Mesothelial cell of epicardium (in vitro differentiated cells): Measurements from ENCODE around the gene MAP3K19. TPM values are rescaled to one million over a fixed set of nuclear protein-coding genes. Genes with fewer than 3 reads are reported as not detected.

Experiments used
- DNase-seq, 2 experiments: peaks; one replicate each; pipeline ENCODE4 v3.0.0; 2021; ENCODE audit warnings: low spot score in 2 of 2; ENCODE audit not compliant: unreplicated experiment in 2 of 2
- H3K27ac Mint-ChIP-seq: 2 replicates; pipeline ENCODE4 v1.8.0; 2021; ENCODE audit warnings: mixed read lengths
- H3K27me3 Mint-ChIP-seq: 2 replicates; pipeline ENCODE4 v1.8.0; 2021; ENCODE audit warnings: low read depth, mixed read lengths
- H3K36me3 Mint-ChIP-seq: 2 replicates; pipeline ENCODE4 v1.8.0; 2021; ENCODE audit warnings: mixed read lengths
- H3K4me1 Mint-ChIP-seq: 2 replicates; pipeline ENCODE4 v1.8.0; 2021; ENCODE audit warnings: mixed read lengths
- H3K4me3 Mint-ChIP-seq: 2 replicates; pipeline ENCODE4 v1.8.0; 2021; ENCODE audit warnings: mild to moderate bottlenecking, moderate library complexity, mixed read lengths
- H3K9me3 Mint-ChIP-seq: 2 replicates; pipeline ENCODE4 v1.8.0; 2021; ENCODE audit warnings: mixed read lengths
- CTCF ChIP-seq: fragments of 200-600 bp; sonication (generic); IDR thresholded peaks from one replicate; pipeline ENCODE4 v1.5.0; 2021; ENCODE audit warnings: antibody characterized with exemption; ENCODE audit not compliant: unreplicated experiment
- total RNA-seq: library from RNA; stranded (reverse); gene quantifications from 3 replicates; pipeline ENCODE4 v1.2.1, GENCODE V29; 2021

Gene MAP3K19
- total RNA-seq, 1 donor from 2014 or later: not detected

- no peak for TF ChIP-seq CTCF
- H3K4me1 Mint-ChIP-seq: peaks cover 9% of the 10 kb centered on the region
- DNase-seq: no peak
- no peaks in the 10 kb centered on the region for H3K9me3 Mint-ChIP-seq
- H3K36me3 Mint-ChIP-seq: no peaks in the 10 kb centered on the region
- H3K27me3 Mint-ChIP-seq: peaks cover 28% of the 10 kb centered on the region
- no peak overlapping the region for H3K4me3 Mint-ChIP-seq
- no peak overlapping the region for H3K27ac Mint-ChIP-seq
Measured at GRCh38 chr2:135002836-135003235, 44.4 kb downstream of the MAP3K19 start.

- TF ChIP-seq CTCF: no peak
- DNase-seq: no peak
- Mint-ChIP-seq H3K27me3 (peaks cover 11% of the 10 kb centered on the region), H3K9me3 (no peaks in the 10 kb centered on the region), H3K4me3 (no peak overlapping the region), H3K36me3 (no peaks in the 10 kb centered on the region), H3K27ac (no peak overlapping the region), H3K4me1 (peaks cover 9% of the 10 kb centered on the region)
Measured at GRCh38 chr2:134999521-134999920, 47.7 kb downstream of the MAP3K19 start.

GRCh38 chr2:134988994-134989605 is 58.1 kb downstream of the MAP3K19 start:
- Mint-ChIP-seq H3K4me1 (no peaks in the 10 kb centered on the region), H3K36me3 (no peaks in the 10 kb centered on the region), H3K4me3 (no peak overlapping the region), H3K27ac (no peak overlapping the region), H3K27me3 (peaks cover 39% of the 10 kb centered on the region), H3K9me3 (no peaks in the 10 kb centered on the region)
- no peak for DNase-seq
- TF ChIP-seq CTCF: peak; percentile 19

GRCh38 chr2:134985061-134985460 is 62.2 kb downstream of the MAP3K19 start:
- no peak overlapping the region for H3K4me3 Mint-ChIP-seq
- no peak overlapping the region for H3K27ac Mint-ChIP-seq
- H3K9me3 Mint-ChIP-seq: no peaks in the 10 kb centered on the region
- H3K36me3 Mint-ChIP-seq: no peaks in the 10 kb centered on the region
- no peak for TF ChIP-seq CTCF
- H3K27me3 Mint-ChIP-seq: peaks cover 28% of the 10 kb centered on the region
- DNase-seq: no peak
- no peaks in the 10 kb centered on the region for H3K4me1 Mint-ChIP-seq

- Mint-ChIP-seq H3K4me1 (no peaks in the 10 kb centered on the region), H3K4me3 (no peak overlapping the region), H3K27ac (no peak overlapping the region), H3K9me3 (no peaks in the 10 kb centered on the region), H3K27me3 (peaks cover 20% of the 10 kb centered on the region), H3K36me3 (no peaks in the 10 kb centered on the region)
- no peak for DNase-seq
- TF ChIP-seq CTCF: no peak
Measured at GRCh38 chr2:134982603-134983002, 64.6 kb downstream of the MAP3K19 start.

GRCh38 chr2:134980639-134981038 is 66.6 kb downstream of the MAP3K19 start:
- no peak overlapping the region for H3K27ac Mint-ChIP-seq
- TF ChIP-seq CTCF: no peak
- DNase-seq: no peak
- peaks cover 3% of the 10 kb centered on the region for H3K9me3 Mint-ChIP-seq
- no peaks in the 10 kb centered on the region for H3K36me3 Mint-ChIP-seq
- H3K4me1 Mint-ChIP-seq: no peaks in the 10 kb centered on the region
- no peak overlapping the region for H3K4me3 Mint-ChIP-seq
- peaks cover 2% of the 10 kb centered on the region for H3K27me3 Mint-ChIP-seq
